Prostate gland (tissue), 2 donors: ENCODE measurements around the gene CARD14. TPM values are rescaled to one million over a fixed set of nuclear protein-coding genes. Genes with fewer than 3 reads are reported as not detected.

Source experiments
- DNase-seq: peaks from one replicate; pipeline ENCODE4 v3.0.0-alpha.2; 2019; ENCODE audit warnings: low spot score
- H3K27ac ChIP-seq, 2 donors: fragments of 200-600 bp; sonication (generic); 2 replicates each; pipeline ENCODE4 v1.5.1; 2017 to 2019
- H3K27me3 ChIP-seq: fragments of 200-600 bp; sonication (generic); replicated peaks from 2 replicates; pipeline ENCODE4 v1.5.1; 2019; ENCODE audit not compliant: insufficient read depth
- H3K36me3 ChIP-seq, 2 donors: fragments of 200-600 bp; sonication (generic); 1 replicate in 1 of 2; 2 replicates in 1 of 2; pipeline versions ENCODE4 v1.5.1 to v1.8.1; 2017 to 2019
- H3K4me1 ChIP-seq: fragments of 200-600 bp; sonication (generic); replicated peaks from 2 replicates; pipeline ENCODE4 v1.5.1; 2019
- H3K4me3 ChIP-seq, 2 donors: fragments of 200-600 bp; sonication (generic); 2 replicates each; pipeline ENCODE4 v1.5.1; 2017 to 2019
- H3K9me3 ChIP-seq: fragments of 200-600 bp; sonication (generic); 2 replicates; pipeline ENCODE4 v1.5.1; 2017
- POLR2A ChIP-seq: fragments of 450-650 bp; IDR thresholded peaks from one replicate; pipeline ENCODE4 v1.6.1; 2016; ENCODE audit warnings: antibody characterized with exemption, mild to moderate bottlenecking
- POLR2AphosphoS5 ChIP-seq: sonication (generic); formaldehyde crosslinking; IDR thresholded peaks from one replicate; pipeline ENCODE4 v1.6.1; 2017; ENCODE audit warnings: antibody characterized with exemption
- WGBS: methylation state at CpG from one replicate; pipeline ENCODE4 v1.1.5; 2018; 5-methylcytosine and 5-hydroxymethylcytosine counted together
- intact Hi-C: fragments of 100-400 bp; cut with DNase I; formaldehyde crosslinking; loops from one replicate; pipeline ENCODE4 v1.14.2; 2022
- total RNA-seq, 2 donors: library from RNA; depleted of rRNA; stranded (reverse); fragments of >200 nt; gene quantifications; one replicate each; pipeline ENCODE4 v1.1.0, GENCODE V29; 2016
- TF ChIP-seq, protein P1 (sequence below), 4 experiments: fragments of 200-600 bp in 2 of 4; fragments of 450-650 bp in 2 of 4; sonication (generic) in 2 of 4; IDR thresholded peaks; 1 replicate in 3 of 4; 2 replicates in 1 of 4; pipeline ENCODE4 v1.5.1; 2016 to 2019; ENCODE audit warnings: antibody characterized with exemption in 4 of 4, mild to moderate bottlenecking in 2 of 4, moderate library complexity in 2 of 4

Gene CARD14
- total RNA-seq, 2 donors from 2014 or later, result 10.2 to 27.3 TPM

- Histone ChIP-seq H3K36me3 (no peaks in the 10 kb centered on the region), H3K4me3 (no peak overlapping the region), H3K27me3 (no peaks in the 10 kb centered on the region), H3K4me1 (no peaks in the 10 kb centered on the region), H3K27ac (no peak overlapping the region), H3K9me3 (no peaks in the 10 kb centered on the region)
- intact Hi-C loops, result no loop called here
- no peak for DNase-seq
- WGBS, result 83% methylated on average over 11 of the region's 11 CpGs
- TF ChIP-seq POLR2A, result no peak
- no peak for TF ChIP-seq POLR2AphosphoS5
- TF ChIP-seq, protein P1, sequence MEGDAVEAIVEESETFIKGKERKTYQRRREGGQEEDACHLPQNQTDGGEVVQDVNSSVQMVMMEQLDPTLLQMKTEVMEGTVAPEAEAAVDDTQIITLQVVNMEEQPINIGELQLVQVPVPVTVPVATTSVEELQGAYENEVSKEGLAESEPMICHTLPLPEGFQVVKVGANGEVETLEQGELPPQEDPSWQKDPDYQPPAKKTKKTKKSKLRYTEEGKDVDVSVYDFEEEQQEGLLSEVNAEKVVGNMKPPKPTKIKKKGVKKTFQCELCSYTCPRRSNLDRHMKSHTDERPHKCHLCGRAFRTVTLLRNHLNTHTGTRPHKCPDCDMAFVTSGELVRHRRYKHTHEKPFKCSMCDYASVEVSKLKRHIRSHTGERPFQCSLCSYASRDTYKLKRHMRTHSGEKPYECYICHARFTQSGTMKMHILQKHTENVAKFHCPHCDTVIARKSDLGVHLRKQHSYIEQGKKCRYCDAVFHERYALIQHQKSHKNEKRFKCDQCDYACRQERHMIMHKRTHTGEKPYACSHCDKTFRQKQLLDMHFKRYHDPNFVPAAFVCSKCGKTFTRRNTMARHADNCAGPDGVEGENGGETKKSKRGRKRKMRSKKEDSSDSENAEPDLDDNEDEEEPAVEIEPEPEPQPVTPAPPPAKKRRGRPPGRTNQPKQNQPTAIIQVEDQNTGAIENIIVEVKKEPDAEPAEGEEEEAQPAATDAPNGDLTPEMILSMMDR (IDR thresholded peaks at IDR 0.05), result no peak
Measured at GRCh38 chr17:80164185-80164584, 5.6 kb upstream of the CARD14 start.

- H3K27ac ChIP-seq, result no peak overlapping the region
- H3K27me3 ChIP-seq, result no peaks in the 10 kb centered on the region
- 72% methylated on average over 6 of the region's 6 CpGs for WGBS
- H3K9me3 ChIP-seq, result no peaks in the 10 kb centered on the region
- no peak for DNase-seq
- intact Hi-C loops, result no loop called here
- TF ChIP-seq POLR2A, result no peak
- TF ChIP-seq POLR2AphosphoS5, result peak; percentile 16
- H3K36me3 ChIP-seq, result no peaks in the 10 kb centered on the region
- no peak overlapping the region for H3K4me3 ChIP-seq
- H3K4me1 ChIP-seq, result no peaks in the 10 kb centered on the region
Measured at GRCh38 chr17:80166446-80166845, 3.4 kb upstream of the CARD14 start.

- Histone ChIP-seq H3K4me1 (no peaks in the 10 kb centered on the region), H3K36me3 (no peaks in the 10 kb centered on the region), H3K27me3 (no peaks in the 10 kb centered on the region), H3K4me3 (no peak overlapping the region), H3K27ac (no peak overlapping the region), H3K9me3 (no peaks in the 10 kb centered on the region)
- intact Hi-C loops, result no loop called here
- 72% methylated on average over 5 of the region's 5 CpGs for WGBS
- TF ChIP-seq POLR2AphosphoS5 (no peak), POLR2A (no peak)
- TF ChIP-seq, protein P1 (IDR thresholded peaks at IDR 0.05), result no peak
- no peak for DNase-seq
Measured at GRCh38 chr17:80168371-80168770, 1.5 kb upstream of the CARD14 start.

GRCh38 chr17:80169107-80169506 lies 723 bp upstream of the CARD14 start:
- H3K27me3 ChIP-seq, result no peaks in the 10 kb centered on the region
- H3K36me3 ChIP-seq, result no peaks in the 10 kb centered on the region
- H3K4me3 ChIP-seq, result no peak overlapping the region
- 94% methylated on average over 5 of the region's 5 CpGs for WGBS
- DNase-seq, result no peak
- no peaks in the 10 kb centered on the region for H3K9me3 ChIP-seq
- H3K4me1 ChIP-seq, result no peaks in the 10 kb centered on the region
- intact Hi-C loops, result no loop called here
- H3K27ac ChIP-seq, result no peak overlapping the region
- TF ChIP-seq POLR2AphosphoS5, result no peak
- no peak for TF ChIP-seq POLR2A

DNA sequence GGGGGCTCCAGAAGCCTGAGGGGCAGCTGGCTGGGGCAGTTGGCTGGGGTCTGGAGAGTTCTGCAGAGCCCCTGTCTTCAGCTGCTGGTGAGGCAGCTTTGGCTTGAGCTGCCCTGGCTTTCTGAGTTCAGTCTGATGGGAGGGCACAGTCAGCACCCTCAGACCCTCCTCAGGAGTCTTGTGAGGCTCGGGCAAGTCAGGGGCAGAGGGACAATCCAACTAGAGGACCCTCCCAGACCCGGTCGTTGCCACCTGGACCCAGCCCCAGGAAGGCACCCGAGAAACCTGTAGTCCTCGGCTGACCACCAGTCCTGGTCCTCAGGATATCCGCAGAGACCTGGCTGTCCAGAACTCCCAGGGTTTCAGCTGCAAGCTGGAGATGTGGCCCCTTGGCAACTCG lies 1.9 kb downstream of the CARD14 start:
- Histone ChIP-seq H3K27me3 (no peaks in the 10 kb centered on the region), H3K9me3 (no peaks in the 10 kb centered on the region), H3K4me1 (no peaks in the 10 kb centered on the region), H3K36me3 (no peaks in the 10 kb centered on the region), H3K4me3 (no peak overlapping the region), H3K27ac (no peak overlapping the region)
- TF ChIP-seq, protein P1 (IDR thresholded peaks at IDR 0.05), result no peak
- no peak for TF ChIP-seq POLR2A
- no peak for TF ChIP-seq POLR2AphosphoS5
- WGBS, result 98% methylated on average over 7 of the region's 7 CpGs
- intact Hi-C loops, result no loop called here
- DNase-seq, result no peak

GRCh38 chr17:80173126-80173525 lies 3.3 kb downstream of the CARD14 start:
- 92% methylated on average over 12 of the region's 12 CpGs for WGBS
- intact Hi-C loops, result no loop called here

More at GRCh38 chr17:80173126-80173525, 3.3 kb downstream of the CARD14 start:
- Histone ChIP-seq H3K4me3 (no peak overlapping the region), H3K27me3 (no peaks in the 10 kb centered on the region), H3K4me1 (no peaks in the 10 kb centered on the region), H3K36me3 (no peaks in the 10 kb centered on the region), H3K27ac (no peak overlapping the region), H3K9me3 (no peaks in the 10 kb centered on the region)
- DNase-seq, result no peak
- TF ChIP-seq POLR2AphosphoS5 (no peak), POLR2A (no peak)
- TF ChIP-seq, protein P1 (IDR thresholded peaks at IDR 0.05), result no peak
